K562 (cell line): ENCODE data around the gene DHDH. TPM values are rescaled to one million over a fixed set of nuclear protein-coding genes. Genes with fewer than 3 reads are reported as not detected.

Experiments used
- BCOR ChIP-seq: fragments of 450-650 bp; IDR thresholded peaks from 2 replicates; pipeline ENCODE4 v1.6.1; 2016
- CCNT2 ChIP-seq: IDR thresholded peaks from 2 replicates; pipeline ENCODE4 v1.6.1; 2011; ENCODE audit warnings: borderline replicate concordance, low read depth, mild to moderate bottlenecking, moderate library complexity, mixed read lengths, low read length; ENCODE audit not compliant: insufficient read length; ENCODE audit errors: extremely low read depth
- EP400 ChIP-seq: fragments of 450-650 bp; IDR thresholded peaks from 2 replicates; pipeline ENCODE4 v1.6.1; 2017; ENCODE audit warnings: antibody characterized with exemption, mild to moderate bottlenecking, moderate library complexity
- FOXK1 ChIP-seq: sonication (generic); formaldehyde crosslinking; IDR thresholded peaks from 2 replicates; pipeline ENCODE4 v1.8.0; 2022; ENCODE audit warnings: missing genetic modification reagents, mild to moderate bottlenecking, borderline replicate concordance
- GTF2F1 ChIP-seq: IDR thresholded peaks from 2 replicates; pipeline ENCODE4 v1.6.1; 2011; ENCODE audit warnings: low read depth, low read length, improper control_type of control experiment
- KDM1A ChIP-seq, 2 experiments: fragments of 450-650 bp; IDR thresholded peaks; 2 replicates each; pipeline ENCODE4 v1.6.1; 2016; ENCODE audit warnings: mild to moderate bottlenecking in 2 of 2
- MBD2 ChIP-seq: sonication (generic); IDR thresholded peaks from 2 replicates; pipeline ENCODE4 v1.6.1; 2016; ENCODE audit warnings: low read depth, borderline replicate concordance
- MGA ChIP-seq: fragments of 450-650 bp; IDR thresholded peaks from 2 replicates; pipeline ENCODE4 v1.6.1; 2016; ENCODE audit warnings: mild to moderate bottlenecking, moderate library complexity
- PML ChIP-seq: IDR thresholded peaks from 2 replicates; pipeline ENCODE4 v1.6.1; 2012; ENCODE audit warnings: low read length, inconsistent platforms
- RB1 ChIP-seq: fragments of 450-650 bp; IDR thresholded peaks from 2 replicates; pipeline ENCODE4 v1.6.1; 2017; ENCODE audit warnings: low read depth, mild to moderate bottlenecking
- RNF2 ChIP-seq: sonication (generic); IDR thresholded peaks from 2 replicates; pipeline ENCODE4 v1.6.1; 2016
- SNRNP70 ChIP-seq: fragments of 200-400 bp; formaldehyde crosslinking; optimal IDR thresholded peaks from 2 replicates; pipeline ENCODE3; 2017; ENCODE audit warnings: low read depth, low read length
- SUPT5H ChIP-seq: fragments of 450-650 bp; IDR thresholded peaks from 2 replicates; pipeline ENCODE4 v1.6.1; 2016
- TAF1 ChIP-seq: IDR thresholded peaks from 2 replicates; pipeline ENCODE4 v1.6.1; 2011; ENCODE audit warnings: mild to moderate bottlenecking, low read length, moderate library complexity; ENCODE audit not compliant: insufficient read depth, control insufficient read depth, severe bottlenecking; ENCODE audit errors: extremely low read depth
- ZNF134 ChIP-seq: fragments of 250-450 bp; sonication (Bioruptor Pico); conservative IDR thresholded peaks from 2 replicates; pipeline ENCODE4 v1.4.0; 2020
- ZNF263 ChIP-seq: sonication (generic); formaldehyde crosslinking; IDR thresholded peaks from 2 replicates; pipeline ENCODE4 v1.8.0; 2022; ENCODE audit warnings: mild to moderate bottlenecking, missing genetic modification reagents, borderline replicate concordance
- ZNF395 ChIP-seq: fragments of 200-800 bp; sonication (Bioruptor generic); IDR thresholded peaks from 2 replicates; pipeline ENCODE4 v1.6.1; 2017; ENCODE audit warnings: missing genetic modification characterization, missing compliant biosample characterization
- polyA plus RNA-seq, 8 experiments: library from polyadenylated mRNA; depleted of rRNA in 4 of 8; stranded (reverse) in 5 of 8; unstranded in 3 of 8; fragments of >200 nt; fragmentation: Nextera tagmentation in 2 of 8; fragmentation: Illumina TruSeq in 1 of 8; extraction: Ambion mirVana in 2 of 8; extraction: Trizol in 1 of 8; gene quantifications; 2 replicates each; pipeline versions ENCODE4 v1.2.1 to v1.2.3, GENCODE V29; 2011 to 2014; ENCODE audit warnings: inconsistent platforms in 1 of 8, missing spikeins in 1 of 8
- total RNA-seq, 7 experiments: library from RNA; depleted of rRNA in 6 of 7; stranded (reverse); fragments of >200 nt in 6 of 7; fragmentation: Illumina TruSeq in 2 of 7; extraction: Trizol in 2 of 7; gene quantifications; 2 replicates each; pipeline versions ENCODE4 v1.2.1 to v1.2.3, GENCODE V29; 2011 to 2021; ENCODE audit warnings: low replicate concordance in 1 of 7

DHDH gene
- total and polyA plus RNA-seq, 9 of the 15 experiments (the other 6 are each of a cell fraction or from before 2014, with no cell fraction given), result 0.37 to 1.9 (median 0.87) TPM

GRCh38 chr19:48933382-48933932 is at the start of gene DHDH (continued):
- TF ChIP-seq TAF1 (peak; percentile 68), KDM1A (IDR thresholded peaks at IDR 0.05) (no peak), ZNF395 (peak; percentile 69; the same call in 1 of the 2 replicates), SUPT5H (peak; percentile 58), SNRNP70 (no peak), MGA (peak; percentile 60), RB1 (peak; percentile 56; the same call in 1 of the 2 replicates), PML (0 out of 2 replicates have a peak, but pooled peaks have one; percentile 14), BCOR (peak; percentile 31; the same call in 1 of the 2 replicates), MBD2 (peak; percentile 41; the same call in 1 of the 2 replicates), EP400 (0 out of 2 replicates have a peak, but pooled peaks have one; percentile 37), FOXK1 (no peak), CCNT2 (peak; percentile 54), ZNF134 (CRISPR knock-in tag) (no peak), RNF2 (no peak), GTF2F1 (0 out of 2 replicates have a peak, but pooled peaks have one; percentile 24), ZNF263 (CRISPR knock-in tag) (peak; percentile 52; the same call in 1 of the 2 replicates)
